Upper lobe of left lung (tissue), 4 donors: Measurements from ENCODE around the gene CA10.

Source experiments
- POLR2A ChIP-seq, 4 donors: fragments of 450-650 bp; IDR thresholded peaks; one replicate each; pipeline ENCODE4 v1.5.1; 2016 to 2017; ENCODE audit warnings: antibody characterized with exemption in 4 of 4, mild to moderate bottlenecking in 2 of 4
- TF ChIP-seq, protein P1 (sequence below), 6 experiments: fragments of 450-650 bp in 4 of 6; fragments of 200-600 bp in 2 of 6; sonication (generic) in 2 of 6; IDR thresholded peaks; one replicate each; pipeline ENCODE4 v1.5.1; 2016 to 2019; ENCODE audit warnings: antibody characterized with exemption in 6 of 6

DNA sequence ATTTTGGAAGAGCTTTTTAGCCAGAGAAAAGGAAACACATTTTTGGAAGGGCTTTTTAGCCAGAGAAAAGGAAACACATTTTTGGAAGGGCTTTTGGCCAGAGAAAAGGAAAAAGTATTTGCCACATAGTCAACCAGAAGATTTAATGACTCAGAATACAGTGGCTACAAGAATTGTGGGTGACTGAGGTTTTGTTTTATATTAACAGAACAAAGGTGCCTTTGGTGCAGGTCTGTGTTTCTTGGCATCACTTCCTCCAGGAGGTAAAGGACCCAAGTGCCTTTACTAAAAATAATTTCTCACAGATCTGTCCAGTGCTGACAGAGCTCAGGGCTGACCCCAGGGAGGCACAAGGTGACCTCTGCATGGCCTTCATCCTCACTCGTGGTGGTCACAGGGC lies 363.1 kb downstream of the CA10 start:
- TF ChIP-seq, protein P1, sequence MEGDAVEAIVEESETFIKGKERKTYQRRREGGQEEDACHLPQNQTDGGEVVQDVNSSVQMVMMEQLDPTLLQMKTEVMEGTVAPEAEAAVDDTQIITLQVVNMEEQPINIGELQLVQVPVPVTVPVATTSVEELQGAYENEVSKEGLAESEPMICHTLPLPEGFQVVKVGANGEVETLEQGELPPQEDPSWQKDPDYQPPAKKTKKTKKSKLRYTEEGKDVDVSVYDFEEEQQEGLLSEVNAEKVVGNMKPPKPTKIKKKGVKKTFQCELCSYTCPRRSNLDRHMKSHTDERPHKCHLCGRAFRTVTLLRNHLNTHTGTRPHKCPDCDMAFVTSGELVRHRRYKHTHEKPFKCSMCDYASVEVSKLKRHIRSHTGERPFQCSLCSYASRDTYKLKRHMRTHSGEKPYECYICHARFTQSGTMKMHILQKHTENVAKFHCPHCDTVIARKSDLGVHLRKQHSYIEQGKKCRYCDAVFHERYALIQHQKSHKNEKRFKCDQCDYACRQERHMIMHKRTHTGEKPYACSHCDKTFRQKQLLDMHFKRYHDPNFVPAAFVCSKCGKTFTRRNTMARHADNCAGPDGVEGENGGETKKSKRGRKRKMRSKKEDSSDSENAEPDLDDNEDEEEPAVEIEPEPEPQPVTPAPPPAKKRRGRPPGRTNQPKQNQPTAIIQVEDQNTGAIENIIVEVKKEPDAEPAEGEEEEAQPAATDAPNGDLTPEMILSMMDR (IDR thresholded peaks at IDR 0.05), result no peak
- no peak for TF ChIP-seq POLR2A (IDR thresholded peaks at IDR 0.05)
